ENCODE measurements around the gene FXYD2.

Gene FXYD2

DNA sequence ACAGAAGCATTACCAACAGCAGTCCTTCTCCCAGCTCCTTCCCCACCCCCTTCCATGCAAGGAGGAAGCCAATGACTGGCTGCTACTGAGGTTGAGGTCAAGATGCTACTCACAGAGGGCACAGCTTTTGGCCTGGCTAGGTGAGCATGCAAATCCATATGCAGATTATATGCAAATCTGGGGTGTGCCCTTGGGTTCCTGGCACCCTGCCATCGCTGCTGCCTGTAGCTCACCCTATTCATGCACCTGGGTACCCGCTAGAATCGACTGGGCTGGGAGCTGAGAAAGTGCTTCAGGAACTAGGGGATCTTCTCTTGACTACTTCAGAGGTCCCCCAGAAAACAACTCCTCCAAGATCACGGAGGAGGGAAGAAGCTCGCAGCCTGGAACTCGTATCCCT, 31.6 kb downstream of the FXYD2 start:
- H3K36me3 Mint-ChIP-seq = no peaks in the 10 kb centered on the region
- no peak overlapping the region for H3K27ac Mint-ChIP-seq
- peaks cover 32% of the 10 kb centered on the region for H3K27me3 Mint-ChIP-seq
- peaks cover 15% of the 10 kb centered on the region for H3K4me1 Mint-ChIP-seq (ENCODE audit: low read depth)
- H3K4me3 Mint-ChIP-seq = no peak overlapping the region
- H3K9me3 Mint-ChIP-seq (ENCODE audit: low read depth) = no peaks in the 10 kb centered on the region

GRCh38 chr11:117792241-117792640, 32.3 kb downstream of the FXYD2 start:
- Mint-ChIP-seq H3K4me3 (no peak overlapping the region), H3K9me3 (ENCODE audit: low read depth) (no peaks in the 10 kb centered on the region), H3K27me3 (peaks cover 28% of the 10 kb centered on the region), H3K36me3 (no peaks in the 10 kb centered on the region), H3K27ac (no peak overlapping the region), H3K4me1 (ENCODE audit: low read depth) (peaks cover 11% of the 10 kb centered on the region)

DNA sequence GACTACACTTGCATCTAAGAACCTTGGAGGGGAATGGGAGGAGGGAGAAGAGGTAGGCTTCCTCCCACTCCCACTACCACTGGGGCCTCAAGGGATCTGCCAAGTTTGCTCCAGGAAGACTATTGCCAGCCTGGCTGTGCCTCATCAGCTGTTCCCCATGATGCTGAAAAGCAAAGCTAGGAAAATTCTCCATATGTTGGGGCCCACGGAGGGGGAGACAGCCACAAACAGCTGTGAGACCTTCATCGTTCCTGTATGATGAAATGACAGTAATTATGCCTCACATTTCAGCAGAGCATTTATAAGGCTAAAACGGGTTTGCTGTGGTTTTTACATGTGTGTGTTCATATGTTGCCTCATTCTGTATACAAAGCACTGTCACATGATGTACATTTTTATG, 34.3 kb downstream of the FXYD2 start:
- no peaks in the 10 kb centered on the region for H3K36me3 Mint-ChIP-seq
- H3K9me3 Mint-ChIP-seq (ENCODE audit: low read depth) = no peaks in the 10 kb centered on the region
- H3K27ac Mint-ChIP-seq = no peak overlapping the region
- H3K4me3 Mint-ChIP-seq = no peak overlapping the region
- peaks cover 26% of the 10 kb centered on the region for H3K27me3 Mint-ChIP-seq
- H3K4me1 Mint-ChIP-seq (ENCODE audit: low read depth) = peaks cover 4% of the 10 kb centered on the region

DNA sequence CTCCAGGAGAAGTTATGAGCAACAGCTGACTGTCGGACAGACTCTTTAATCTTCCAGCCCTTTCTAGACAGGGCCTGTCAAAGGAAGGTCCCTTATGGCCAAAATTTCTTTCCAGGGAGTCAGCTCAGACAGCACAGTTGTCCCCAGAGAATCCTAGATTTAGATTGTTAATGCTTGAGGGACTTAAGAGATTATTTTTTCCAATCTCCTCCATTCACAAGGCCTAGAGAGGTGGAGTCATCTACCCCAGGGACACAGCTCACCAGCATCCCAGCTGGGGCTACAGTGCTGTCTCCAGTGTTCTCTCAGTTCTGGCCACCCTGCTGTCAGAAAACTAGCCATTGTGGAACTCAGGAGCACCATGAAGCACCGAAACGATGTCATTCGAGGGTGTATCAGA, 35.3 kb downstream of the FXYD2 start:
- H3K36me3 Mint-ChIP-seq = no peaks in the 10 kb centered on the region
- H3K4me3 Mint-ChIP-seq = no peak overlapping the region
- peaks cover 18% of the 10 kb centered on the region for H3K27me3 Mint-ChIP-seq
- H3K27ac Mint-ChIP-seq = no peak overlapping the region
- H3K9me3 Mint-ChIP-seq (ENCODE audit: low read depth) = no peaks in the 10 kb centered on the region
- no peaks in the 10 kb centered on the region for H3K4me1 Mint-ChIP-seq (ENCODE audit: low read depth)

DNA sequence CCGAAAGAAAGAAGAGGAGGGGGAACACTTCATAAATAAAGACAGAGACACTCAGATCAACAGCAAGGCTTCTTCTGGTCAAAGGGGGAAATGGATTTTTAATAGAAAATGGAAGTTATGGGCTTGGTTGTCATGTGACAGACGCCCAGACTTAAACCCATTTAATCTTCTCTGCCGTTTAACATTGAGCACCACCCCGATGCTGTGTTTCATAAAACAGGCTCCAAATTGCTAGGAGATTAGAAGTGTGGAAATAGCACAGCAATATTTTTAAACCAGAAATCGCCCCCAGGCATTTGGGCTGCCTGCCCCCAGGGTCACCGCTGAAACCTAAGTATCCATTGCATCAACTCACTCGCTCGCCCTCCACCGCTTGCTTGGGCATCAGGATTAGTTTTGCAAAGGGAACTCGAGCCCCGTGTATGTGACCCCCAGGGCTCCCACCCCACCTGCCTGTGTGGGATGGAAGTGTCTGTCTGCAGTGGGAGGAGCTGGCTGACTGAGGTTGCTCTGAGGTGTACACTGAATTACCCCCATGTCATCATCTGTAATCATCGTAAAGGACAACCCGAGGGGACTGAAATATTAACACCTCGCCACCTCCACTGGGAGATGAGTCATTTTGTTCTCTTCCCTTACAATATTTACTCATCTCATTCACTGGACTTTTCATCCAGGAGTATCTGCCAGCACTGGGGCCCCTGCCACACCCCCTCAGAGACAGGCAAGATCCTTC, 38.2 kb downstream of the FXYD2 start:
- Mint-ChIP-seq H3K36me3 (no peaks in the 10 kb centered on the region), H3K4me3 (no peak overlapping the region), H3K9me3 (ENCODE audit: low read depth) (no peaks in the 10 kb centered on the region), H3K4me1 (ENCODE audit: low read depth) (no peaks in the 10 kb centered on the region), H3K27me3 (peaks cover 7% of the 10 kb centered on the region), H3K27ac (no peak overlapping the region)

GRCh38 chr11:117782101-117782500, 42.4 kb downstream of the FXYD2 start:
- Mint-ChIP-seq H3K27ac (no peak overlapping the region), H3K4me1 (ENCODE audit: low read depth) (no peaks in the 10 kb centered on the region), H3K4me3 (no peak overlapping the region), H3K36me3 (peaks cover 5% of the 10 kb centered on the region), H3K9me3 (ENCODE audit: low read depth) (no peaks in the 10 kb centered on the region), H3K27me3 (peaks cover 7% of the 10 kb centered on the region)

DNA sequence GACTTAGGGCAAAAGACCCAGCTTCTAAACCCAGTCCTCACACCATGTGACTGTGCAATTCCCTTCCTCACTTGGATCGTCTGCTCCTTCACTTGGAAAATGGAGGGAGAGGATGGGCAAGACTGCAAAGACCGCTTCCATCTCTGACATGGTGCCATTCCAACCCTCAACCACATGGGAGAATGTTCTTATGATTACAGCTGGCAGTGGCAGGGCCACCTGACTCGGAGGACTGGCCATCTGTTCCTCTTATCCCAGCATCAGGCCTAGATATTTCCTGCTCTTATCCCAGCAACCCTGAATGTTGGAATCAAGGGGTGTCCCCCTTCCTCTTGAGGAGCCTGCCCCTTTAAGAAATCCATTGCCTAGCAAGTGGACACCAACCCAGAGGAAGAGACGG, 42.9 kb downstream of the FXYD2 start:
- H3K27ac Mint-ChIP-seq = no peak overlapping the region
- no peak overlapping the region for H3K4me3 Mint-ChIP-seq
- H3K36me3 Mint-ChIP-seq = peaks cover 5% of the 10 kb centered on the region
- no peaks in the 10 kb centered on the region for H3K4me1 Mint-ChIP-seq (ENCODE audit: low read depth)
- H3K27me3 Mint-ChIP-seq = peaks cover 9% of the 10 kb centered on the region
- no peaks in the 10 kb centered on the region for H3K9me3 Mint-ChIP-seq (ENCODE audit: low read depth)

DNA sequence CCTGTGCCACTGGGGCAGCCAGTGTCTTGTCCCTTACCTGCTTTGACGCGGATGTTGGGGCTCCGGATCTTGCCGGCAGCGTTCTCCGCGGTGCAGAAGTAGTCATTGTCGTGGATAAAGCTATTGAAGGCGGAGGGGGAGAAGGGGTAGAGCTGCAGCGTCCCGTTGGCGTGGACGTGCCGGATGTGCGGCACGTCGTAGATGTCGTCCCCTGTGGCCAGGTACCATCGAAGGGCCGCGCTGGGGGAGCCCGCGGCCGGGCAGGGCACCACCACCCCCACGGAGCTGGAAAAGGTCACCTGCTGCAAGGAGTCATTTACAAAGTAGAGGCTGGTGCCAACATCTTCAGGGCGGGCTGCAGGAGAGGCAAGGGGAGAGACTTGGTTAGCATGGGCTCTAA, 44.1 kb downstream of the FXYD2 start:
- no peaks in the 10 kb centered on the region for H3K9me3 Mint-ChIP-seq (ENCODE audit: low read depth)
- H3K4me1 Mint-ChIP-seq (ENCODE audit: low read depth) = no peaks in the 10 kb centered on the region
- peaks cover 9% of the 10 kb centered on the region for H3K27me3 Mint-ChIP-seq
- no peak overlapping the region for H3K27ac Mint-ChIP-seq
- H3K4me3 Mint-ChIP-seq = no peak overlapping the region
- H3K36me3 Mint-ChIP-seq = peaks cover 5% of the 10 kb centered on the region

DNA sequence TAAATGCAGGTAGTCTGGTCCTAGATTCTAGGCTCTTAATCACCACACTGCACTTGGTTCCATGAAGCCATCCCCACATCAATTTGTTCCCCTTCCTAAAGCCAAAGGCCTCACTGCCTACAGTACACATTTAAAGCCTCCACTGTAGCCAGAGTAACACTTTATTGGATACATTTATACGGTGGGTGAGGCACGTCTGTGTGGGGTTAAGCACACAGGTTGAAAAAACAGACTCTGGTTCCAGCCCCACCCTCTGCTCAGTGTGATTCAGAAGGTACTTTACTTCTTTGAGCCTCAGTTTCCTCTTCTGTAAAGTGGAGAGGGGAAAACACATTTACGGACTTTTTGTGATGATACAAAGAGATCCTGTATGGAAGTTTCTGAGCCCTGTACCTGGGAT, 50.0 kb downstream of the FXYD2 start:
- Mint-ChIP-seq H3K36me3 (peaks cover 5% of the 10 kb centered on the region), H3K4me3 (no peak overlapping the region), H3K4me1 (ENCODE audit: low read depth) (no peaks in the 10 kb centered on the region), H3K27ac (no peak overlapping the region), H3K27me3 (peaks cover 2% of the 10 kb centered on the region), H3K9me3 (ENCODE audit: low read depth) (no peaks in the 10 kb centered on the region)

GRCh38 chr11:117772360-117772759, 52.2 kb downstream of the FXYD2 start:
- no peaks in the 10 kb centered on the region for H3K9me3 Mint-ChIP-seq (ENCODE audit: low read depth)
- H3K27ac Mint-ChIP-seq = no peak overlapping the region
- H3K4me1 Mint-ChIP-seq (ENCODE audit: low read depth) = no peaks in the 10 kb centered on the region
- H3K4me3 Mint-ChIP-seq = no peak overlapping the region
- no peaks in the 10 kb centered on the region for H3K36me3 Mint-ChIP-seq
- H3K27me3 Mint-ChIP-seq = peaks cover 2% of the 10 kb centered on the region

DNA sequence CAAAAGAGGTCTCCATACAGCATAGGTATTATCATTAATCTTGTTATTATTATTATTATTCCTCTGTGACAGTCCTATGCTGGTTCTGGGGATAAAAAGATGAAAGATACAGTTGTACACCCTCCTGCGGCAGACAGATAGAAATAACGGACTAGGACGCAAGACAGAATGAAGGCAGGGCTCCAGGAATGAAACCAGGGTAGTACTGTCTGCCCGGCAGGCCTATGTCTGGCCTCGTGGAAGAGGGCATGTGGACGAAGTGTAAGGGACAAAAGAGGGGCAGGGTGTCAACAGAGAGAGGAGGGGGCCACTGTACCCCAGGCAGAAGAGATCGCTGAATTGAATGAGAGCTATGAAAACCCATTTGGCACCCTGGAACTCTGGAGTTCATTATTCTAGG, 52.7 kb downstream of the FXYD2 start:
- no peak overlapping the region for H3K27ac Mint-ChIP-seq
- no peaks in the 10 kb centered on the region for H3K4me1 Mint-ChIP-seq (ENCODE audit: low read depth)
- no peak overlapping the region for H3K4me3 Mint-ChIP-seq
- H3K27me3 Mint-ChIP-seq = no peaks in the 10 kb centered on the region
- no peaks in the 10 kb centered on the region for H3K36me3 Mint-ChIP-seq
- H3K9me3 Mint-ChIP-seq (ENCODE audit: low read depth) = no peaks in the 10 kb centered on the region

DNA sequence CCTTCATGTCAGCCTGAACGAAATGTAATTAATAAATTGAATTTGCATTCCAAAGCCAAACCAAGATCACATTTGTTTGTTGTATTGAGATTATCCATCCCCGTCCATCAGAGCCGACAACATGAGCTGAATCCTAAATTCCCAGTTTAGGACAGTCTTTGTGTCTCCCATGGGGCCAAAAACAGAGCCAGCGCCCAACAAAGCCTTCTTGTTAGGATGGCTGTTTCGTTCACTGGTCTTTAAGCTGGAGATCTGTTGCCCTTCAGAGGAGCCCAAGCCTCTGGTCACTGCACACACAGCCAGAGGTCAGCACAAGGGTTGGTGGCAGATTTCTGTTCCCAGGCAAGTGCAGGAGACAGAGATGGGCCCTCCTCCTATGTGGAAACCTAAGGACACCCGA, 53.3 kb downstream of the FXYD2 start:
- H3K27ac Mint-ChIP-seq = no peak overlapping the region
- no peaks in the 10 kb centered on the region for H3K27me3 Mint-ChIP-seq
- no peak overlapping the region for H3K4me3 Mint-ChIP-seq
- H3K9me3 Mint-ChIP-seq (ENCODE audit: low read depth) = no peaks in the 10 kb centered on the region
- H3K4me1 Mint-ChIP-seq (ENCODE audit: low read depth) = no peaks in the 10 kb centered on the region
- no peaks in the 10 kb centered on the region for H3K36me3 Mint-ChIP-seq

GRCh38 chr11:117770061-117770460, 54.5 kb downstream of the FXYD2 start:
- no peaks in the 10 kb centered on the region for H3K4me1 Mint-ChIP-seq (ENCODE audit: low read depth)
- H3K4me3 Mint-ChIP-seq = no peak overlapping the region
- H3K9me3 Mint-ChIP-seq (ENCODE audit: low read depth) = no peaks in the 10 kb centered on the region
- H3K36me3 Mint-ChIP-seq = no peaks in the 10 kb centered on the region
- no peaks in the 10 kb centered on the region for H3K27me3 Mint-ChIP-seq
- no peak overlapping the region for H3K27ac Mint-ChIP-seq
